GM04504 (cell line): Measurements from ENCODE around the gene PPP4R1.
"Not testable (repeated sequence)": the region's sequence is repeated elsewhere in the genome, so short reads cannot be mapped to it uniquely, and the experiment has no call there.

Experiments used
- DNase-seq: peaks from one replicate; pipeline ENCODE4 v3.0.0-alpha.2; 2012; ENCODE audit warnings: low read depth

Gene PPP4R1

DNA sequence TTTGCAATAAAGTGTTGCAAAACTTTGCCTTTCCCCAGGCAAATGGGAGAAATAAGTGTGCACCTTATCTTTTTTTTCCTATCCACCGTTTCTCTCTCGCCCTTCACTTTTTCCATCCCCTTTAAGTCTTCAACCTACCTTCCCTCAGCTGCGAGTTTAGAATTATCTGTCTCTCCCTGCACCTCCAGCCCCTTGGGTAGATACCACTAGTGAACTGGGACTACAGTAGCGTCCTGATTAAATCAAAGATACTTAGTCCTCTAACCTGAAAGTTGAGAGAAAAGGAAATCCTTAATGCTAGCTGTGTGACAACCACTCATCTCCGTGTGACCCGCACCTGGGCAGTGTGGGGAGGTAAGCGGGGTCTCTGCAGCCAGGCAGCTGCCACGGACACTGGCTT is 16.1 kb upstream of the PPP4R1 start:
- no peak for DNase-seq

DNA sequence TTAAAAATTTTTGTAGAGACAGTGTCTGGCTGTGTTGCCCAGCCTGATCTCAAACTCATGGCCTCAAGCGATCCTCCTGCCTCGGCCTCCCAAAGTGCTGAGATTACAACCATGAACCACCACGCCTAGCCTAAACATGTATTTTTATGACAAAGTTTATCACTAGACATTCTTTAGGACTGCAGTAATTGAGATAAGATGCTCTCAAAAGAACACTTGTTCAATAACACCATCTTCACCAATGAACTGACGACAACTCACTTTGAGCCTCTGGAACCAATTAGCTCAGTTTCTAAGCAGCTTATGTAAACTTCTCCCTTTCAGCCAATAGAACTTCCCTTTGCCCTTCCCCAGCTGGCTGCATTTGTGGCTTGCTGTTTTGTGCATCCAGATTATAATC is 15.3 kb upstream of the PPP4R1 start:
- DNase-seq, result no peak

DNA sequence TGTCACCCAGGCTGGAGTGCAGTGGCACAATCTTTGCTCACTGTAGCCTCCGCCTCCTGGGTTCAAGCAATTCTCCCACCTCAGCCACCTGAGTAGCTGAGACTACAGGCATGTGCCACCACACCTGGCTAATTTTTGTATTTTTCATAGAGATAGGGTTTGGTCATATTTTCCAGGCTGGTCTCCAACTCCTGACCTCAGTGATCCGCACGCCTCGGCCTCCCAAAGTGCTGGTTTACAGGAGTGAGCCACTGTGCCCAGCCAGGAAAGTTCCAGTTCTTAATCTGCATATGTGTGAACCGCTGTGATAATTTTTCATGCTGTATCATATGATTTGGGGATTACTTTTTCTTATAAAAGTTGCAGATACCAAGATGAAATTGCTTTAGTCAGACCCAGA is 14.6 kb upstream of the PPP4R1 start:
- DNase-seq, result no peak

DNA sequence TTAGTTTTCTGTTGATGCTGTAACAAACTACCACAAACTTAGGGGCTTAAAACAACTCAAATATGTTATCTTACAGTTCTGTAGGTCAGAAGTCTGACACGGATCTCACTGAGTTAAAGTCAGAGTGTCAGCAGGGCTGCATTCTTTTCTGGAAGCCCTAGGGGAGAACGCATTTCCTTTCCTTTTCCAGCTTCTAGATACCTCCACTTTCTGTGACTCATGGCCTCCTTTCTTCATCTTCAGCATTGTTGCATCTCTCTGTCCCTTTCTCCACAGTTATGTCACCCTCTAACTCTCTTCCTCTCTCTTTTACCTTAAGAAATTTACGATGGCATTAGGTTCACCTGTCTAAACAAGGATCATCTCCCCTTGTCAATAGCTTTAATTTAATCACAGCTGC is 13.3 kb upstream of the PPP4R1 start:
- DNase-seq, result no peak

DNA sequence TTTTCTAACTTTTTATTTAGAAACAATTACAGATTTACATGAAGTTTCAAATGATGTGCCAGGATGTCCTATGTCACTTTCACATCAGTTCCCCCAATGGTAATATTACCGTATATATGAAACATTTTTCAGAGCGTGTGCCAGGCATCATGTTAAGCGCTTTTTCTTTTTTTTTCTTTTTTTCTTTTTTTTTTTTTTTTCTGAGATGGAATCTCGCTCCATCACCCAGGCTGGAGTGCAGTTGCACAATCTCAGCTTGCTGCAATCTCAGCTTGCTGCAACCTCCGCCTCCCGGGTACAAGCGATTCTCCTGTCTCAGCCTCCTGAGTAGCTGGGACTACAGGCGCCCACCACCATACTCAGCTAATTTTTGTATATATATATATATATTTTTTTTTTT is 5.6 kb upstream of the PPP4R1 start:
- DNase-seq, result no peak

DNA sequence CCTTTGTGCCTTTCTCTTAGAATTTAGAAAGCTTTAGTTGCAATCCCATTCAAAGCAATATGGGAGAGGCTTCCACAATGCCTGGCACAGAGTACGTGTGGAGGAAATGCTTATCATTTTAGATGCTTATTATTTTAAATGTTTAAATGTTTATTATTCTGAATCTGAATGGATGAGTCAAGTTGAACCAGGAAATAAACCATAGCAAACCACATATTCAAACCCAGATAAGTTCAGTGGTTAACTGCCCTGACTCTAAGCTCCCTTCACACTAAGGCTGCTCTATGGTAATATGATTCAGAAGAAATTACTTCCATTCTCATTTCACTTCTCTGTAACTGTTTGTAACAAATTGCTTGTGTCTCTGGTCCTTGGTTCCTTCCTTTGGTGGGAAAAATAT is 5.2 kb upstream of the PPP4R1 start:
- no peak for DNase-seq

DNA sequence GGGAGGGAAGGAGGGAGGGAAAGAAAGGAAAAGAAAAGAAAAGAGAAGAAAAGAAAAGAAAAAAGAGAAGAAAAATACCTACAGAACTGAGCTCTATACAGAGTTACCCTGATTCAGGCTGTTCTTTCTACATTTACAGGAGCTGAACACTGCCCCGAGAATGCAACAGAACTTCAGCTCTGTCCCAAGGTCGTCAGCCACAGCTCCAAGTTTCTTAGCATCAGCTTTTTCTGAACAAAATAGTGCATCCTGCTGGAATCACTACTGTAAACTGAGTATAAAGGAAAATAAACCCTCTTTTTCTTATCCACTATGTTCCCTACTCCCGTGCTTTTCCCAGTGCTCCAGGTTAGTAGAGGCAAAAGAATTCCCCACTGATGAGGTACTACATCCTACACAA is 4.7 kb upstream of the PPP4R1 start:
- no peak for DNase-seq

DNA sequence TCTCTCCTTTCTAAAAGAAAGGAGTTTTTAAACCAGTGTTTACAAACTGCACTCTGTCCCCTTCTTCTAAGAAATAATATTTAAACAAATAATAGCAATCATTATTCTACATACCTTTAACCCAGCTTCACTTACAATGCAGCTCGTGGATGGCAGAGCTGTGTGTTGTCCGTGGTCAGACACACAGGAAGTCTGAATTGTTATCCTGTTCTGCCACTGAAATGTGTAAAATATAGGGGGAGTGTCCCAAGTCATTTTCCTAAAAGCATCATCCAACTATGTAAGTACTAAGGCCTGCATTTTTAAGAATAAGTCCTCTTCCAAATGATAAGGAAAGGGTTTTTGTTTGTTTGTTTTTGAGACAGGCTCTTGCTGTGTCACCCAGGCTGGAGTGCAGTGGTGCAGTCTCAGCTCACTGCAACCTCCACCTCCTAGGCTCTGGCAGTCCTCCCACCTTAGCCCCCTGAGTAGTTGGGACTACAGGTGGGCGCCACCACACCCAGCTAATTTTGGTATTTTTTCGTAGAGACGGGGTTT is 2.7 kb upstream of the PPP4R1 start:
- DNase-seq, result no peak

DNA sequence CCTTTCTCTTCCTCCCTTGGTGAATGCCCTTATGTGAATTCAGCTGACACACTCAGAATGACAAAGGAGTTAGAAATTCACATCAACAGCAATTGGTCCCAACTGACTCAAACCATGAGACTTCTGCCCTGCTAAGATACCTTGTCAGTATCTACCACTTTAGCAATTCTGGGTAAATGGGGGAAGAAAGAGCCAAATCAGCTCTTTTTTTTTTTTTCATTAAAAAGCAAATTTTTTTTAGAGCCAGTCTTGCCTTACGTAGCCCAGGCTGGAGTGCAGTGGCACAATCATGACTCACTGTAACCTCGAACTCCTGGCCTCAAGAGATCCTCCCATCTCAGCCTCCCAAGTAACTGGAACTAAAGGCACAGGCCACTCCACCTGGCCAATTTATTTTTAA is 1.7 kb upstream of the PPP4R1 start:
- DNase-seq, result no peak

DNA sequence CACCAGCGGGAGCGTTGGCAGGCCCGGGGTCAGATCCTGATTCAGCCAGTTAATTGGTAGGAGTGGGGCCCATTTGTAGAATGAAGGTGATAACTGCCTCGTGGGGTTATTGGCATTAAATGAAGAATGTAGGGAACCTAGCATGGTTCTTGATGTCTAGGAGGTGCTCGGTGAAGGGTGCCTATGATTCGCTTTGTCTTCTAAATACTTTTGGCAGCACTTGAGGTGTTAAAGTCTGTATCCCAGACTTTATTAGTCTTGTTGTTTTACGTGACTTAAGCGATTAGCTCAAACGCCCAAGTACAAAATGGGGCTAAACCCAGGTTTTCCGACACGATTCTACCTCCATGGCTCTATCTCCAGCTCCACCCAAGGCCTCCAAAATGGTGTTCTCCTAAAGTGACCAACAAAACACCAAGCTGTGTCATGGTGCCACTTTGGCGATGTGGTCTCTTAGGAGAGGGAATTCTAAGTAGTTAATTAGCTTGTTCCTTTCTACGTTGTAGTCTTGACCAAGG is 980 bp upstream of the PPP4R1 start:
- DNase-seq, result no peak

DNA sequence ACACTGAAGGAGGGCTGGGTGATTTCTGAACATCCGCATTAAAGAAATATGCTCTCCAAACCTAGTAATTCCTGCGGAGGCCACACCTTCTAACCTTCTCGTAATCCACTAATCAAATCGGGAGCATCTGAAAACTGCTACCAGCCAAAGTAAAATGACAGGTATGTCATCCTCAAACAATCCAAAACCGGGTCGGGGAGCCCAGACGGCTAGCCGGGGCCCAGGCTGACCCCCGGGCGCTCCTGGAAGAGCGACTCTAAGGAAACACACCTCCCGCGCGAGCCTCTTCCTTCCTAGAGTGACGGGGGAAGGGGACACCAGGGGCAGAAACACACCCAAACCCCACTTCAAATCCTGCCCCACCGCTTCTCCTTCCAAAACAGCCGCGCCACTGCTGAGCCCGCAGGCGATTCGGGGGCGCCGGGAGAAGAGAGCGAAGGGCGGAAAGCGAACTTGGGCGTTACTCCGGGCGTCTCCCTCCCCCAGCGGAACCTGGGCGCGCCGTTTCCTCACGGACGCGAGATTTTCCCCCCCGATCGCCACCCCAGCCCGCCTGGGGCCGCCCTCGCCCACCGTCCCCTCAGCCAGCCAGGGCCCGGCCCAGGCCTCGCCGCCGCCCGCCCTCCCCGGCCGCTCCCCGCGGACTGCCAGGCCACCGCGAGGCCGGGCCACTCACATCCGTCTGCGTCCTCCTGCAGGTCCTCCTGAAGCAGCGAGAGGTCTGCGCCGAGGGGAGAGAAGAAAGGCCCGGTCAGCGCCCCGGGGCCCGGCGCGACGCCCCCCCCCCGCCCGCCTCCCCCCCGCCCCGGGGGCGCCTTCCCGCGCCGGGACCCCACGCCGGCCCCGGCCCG is 584 bp downstream of the PPP4R1 start:
- DNase-seq, result no peak

DNA sequence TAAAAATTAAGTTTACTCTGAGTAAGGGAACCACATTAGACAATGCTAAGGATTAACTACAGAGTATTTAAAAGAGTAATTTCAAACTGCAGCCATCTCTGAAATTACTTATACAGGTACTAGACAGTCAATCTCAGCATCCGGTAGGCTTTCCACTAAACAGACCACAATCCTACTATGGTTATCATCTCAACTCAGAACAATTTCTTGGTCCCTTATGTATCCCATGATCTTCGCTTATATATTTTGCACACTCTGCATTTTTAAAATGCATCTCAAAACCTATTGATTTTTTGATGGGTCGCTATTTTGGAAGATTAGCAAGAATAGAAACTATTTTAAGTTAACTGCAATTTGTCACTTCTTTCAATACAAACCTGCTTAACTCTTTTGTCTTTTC is 1.4 kb downstream of the PPP4R1 start:
- DNase-seq, result no peak

DNA sequence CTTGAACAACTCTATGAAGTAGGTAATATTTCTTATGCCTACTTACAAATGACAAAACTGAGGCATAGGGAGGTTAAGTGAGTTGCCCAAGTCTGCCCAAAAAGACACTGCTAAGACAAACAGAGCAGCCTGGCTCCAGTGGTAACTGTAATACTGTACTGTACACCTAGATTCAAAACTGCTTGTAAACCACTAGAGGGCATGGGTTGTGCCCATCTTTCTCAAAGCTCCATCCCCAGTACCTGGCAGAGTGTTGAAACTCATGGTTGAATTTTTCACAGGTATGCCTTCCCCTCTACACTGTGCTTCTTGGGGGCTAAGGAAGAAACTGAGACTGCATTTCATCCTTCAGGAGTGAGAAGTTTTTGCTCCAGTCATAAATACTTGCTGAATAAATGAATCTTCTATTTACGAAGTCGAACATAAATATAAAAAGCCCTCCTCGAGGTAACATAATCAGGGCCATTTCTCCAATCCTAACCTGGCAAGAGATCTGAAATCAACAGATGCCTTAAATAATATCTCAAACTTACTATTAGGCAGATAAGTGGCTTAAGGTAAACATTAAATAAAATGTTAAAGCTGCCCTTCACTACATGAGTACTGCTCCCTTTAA is 2.0 kb downstream of the PPP4R1 start:
- no peak for DNase-seq

DNA sequence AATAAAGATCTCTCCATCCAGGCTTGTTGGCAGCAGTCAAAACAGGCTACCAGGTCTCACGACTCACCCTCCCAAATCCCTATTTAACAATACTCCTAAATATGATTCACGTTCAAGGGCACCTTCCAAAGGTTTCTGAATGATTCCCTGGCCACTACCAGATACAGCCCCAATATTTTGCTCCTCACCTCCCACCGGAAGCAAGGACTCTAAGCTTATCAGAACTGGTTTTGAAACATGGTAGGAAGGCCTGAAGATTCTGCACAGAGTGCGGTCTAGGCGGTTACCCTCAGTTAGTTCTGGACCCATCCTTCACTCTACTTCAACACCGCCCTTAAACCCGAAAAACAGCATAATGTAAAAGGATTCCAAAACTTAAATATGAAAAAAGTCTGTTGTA is 5.2 kb downstream of the PPP4R1 start:
- DNase-seq, result no peak

DNA sequence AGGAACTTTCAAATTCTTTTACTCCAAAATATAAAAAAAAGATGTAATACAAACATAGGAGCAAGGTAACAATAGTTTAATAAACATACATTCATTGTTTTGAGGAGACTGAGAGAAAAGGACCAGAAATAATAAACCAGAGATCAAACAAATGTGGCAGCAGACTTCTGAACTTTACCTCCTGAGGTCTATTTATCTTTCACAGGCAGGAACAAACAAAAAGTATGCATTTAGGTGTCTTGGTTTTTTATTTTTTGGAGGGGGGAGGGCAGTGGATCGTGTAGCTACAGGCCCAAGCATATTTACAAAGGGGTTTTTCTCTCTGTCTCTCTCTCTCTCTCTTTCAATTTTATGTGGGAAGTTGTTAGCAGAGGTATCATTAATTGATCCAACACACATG is 5.6 kb downstream of the PPP4R1 start:
- DNase-seq, result no peak

DNA sequence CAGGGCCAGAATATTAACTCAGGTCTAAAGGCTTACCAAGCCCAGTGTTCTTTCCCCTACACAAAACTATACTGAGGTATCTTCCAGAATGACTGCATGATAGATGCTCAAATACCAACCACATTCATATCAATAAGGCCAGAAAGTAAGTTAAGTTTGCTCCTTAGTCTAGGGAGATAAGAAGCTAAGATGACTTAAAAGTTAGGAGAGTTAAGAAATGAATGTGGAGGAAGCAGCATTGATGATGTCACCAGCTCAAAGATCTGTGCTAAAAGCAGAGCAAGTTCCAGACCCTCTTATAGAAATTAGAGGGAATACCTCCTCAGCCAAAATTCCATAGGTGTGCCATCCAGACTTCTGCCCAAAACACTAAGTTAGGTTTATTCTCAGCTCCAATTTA is 6.1 kb downstream of the PPP4R1 start:
- no peak for DNase-seq

DNA sequence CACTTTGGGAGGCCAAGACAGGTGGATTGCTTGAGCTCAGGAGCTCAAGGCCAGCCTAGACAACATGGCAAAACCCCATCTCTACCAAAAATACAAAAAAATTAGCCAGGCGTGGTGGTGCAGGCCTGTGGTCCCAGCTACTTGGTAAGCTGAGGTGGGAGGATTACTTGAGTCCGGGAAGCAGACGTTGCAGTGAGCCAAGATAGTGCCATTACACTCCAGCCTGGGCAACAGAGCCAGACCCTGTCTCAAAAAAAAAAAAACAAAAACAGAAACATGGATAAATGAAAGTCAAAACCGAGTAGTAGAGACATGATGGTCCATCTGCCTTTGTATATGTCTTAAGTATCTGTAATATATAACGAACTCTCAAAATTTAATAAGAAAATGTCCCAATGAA is 7.2 kb downstream of the PPP4R1 start:
- DNase-seq, result not testable (repeated sequence)

DNA sequence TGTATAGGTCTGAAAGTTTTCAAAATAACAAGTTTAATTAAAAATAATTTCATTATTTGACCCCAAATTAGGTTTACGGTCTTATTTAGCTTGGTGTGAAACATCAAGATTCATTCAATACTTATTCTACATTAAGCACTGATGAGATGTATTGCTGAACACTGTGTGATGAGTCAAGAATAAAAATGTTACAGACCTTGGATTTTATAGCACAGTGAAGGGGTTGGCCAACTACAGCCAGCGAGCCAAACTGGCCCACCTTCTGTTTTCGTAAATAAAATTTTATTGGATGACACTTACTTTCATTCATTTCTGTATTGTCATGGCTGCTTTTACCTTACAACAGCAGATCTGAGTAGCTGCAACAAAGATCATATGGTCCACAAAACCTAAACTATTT is 8.3 kb downstream of the PPP4R1 start:
- DNase-seq, result no peak

DNA sequence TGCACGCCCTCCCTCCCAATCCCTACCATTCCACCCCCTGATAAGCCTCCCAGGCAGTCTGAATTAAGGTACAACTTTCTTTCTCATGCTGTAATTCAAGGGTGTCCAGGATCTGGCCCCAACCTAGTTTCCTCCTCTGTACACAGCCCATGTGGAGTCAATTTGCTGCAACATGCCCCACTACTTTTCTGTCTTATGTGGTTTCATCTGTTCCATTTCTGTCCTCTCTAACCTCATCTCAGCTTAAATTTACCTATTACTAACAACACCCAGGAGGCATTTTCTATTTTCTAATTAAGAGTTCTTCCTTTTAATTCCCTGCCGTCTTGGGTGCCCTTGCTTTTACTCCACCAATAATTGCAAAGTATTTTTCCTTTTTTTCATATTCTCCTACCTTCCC is 10.0 kb downstream of the PPP4R1 start:
- no peak for DNase-seq

DNA sequence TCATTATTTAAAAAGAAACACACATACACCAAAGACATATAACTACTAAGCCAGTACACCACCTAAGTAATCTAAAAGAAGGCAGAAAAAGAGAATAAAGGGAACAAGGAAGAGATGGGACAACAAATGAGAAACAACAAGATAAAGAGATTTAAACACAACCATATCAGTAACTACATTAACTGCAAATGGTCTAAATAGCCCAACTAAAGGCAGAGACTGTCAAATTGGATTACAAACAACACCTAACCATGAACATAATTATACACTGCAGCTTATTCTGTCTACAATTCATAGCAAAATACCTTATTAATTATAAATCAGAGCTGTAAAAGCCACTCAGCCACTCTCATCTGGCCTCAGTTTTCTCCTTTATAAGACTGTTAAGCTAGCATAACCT is 15.0 kb downstream of the PPP4R1 start:
- DNase-seq, result no peak

DNA sequence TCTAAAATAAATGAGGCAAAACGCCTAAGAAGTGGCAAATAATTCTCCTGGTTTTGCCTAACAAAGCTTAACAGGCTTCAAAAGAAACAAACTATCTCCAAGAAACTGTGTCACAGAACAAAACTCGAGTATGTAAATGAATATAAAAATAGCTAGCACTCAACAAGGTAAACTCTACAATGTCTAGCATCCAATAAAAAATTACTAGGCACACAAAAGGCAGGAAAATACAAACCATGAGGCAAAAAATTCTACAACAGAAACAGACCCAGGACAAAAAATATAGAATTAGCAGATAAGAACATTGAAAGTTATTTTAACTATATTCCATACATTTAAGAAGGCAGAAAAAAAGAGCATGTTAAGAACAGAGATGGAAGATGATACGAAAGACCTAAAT is 16.8 kb downstream of the PPP4R1 start:
- no peak for DNase-seq

DNA sequence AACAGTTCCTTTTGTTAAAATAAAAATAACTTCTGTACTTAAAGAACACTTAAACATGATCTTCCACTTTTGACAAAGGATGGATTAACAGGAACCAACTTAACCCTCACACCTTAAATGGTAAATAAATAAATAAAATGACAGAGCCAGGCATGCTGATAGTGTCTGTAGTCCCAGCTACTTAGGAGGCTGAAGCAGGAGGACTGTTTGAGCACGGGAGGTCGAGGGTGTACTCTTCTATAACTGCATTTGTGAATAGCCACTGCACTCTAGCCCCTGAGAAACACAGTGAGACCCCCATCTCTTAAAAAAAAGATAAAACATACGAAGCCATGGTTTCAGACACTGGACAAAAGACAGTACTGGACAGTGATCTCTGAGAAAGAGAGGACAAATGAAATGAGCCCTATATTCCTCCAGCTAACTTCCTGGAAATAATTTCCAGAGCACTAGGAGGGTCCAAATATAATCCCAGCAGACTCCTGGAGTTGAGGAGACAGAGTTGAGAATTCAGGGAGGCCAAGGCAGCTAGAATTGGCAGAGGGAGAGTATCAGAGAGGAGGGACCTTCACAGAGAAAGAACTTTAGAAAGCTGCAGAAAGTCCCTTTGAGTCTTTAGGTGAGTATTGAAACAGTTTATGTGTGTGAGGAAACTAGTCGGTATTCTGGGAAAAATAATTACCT is 17.4 kb downstream of the PPP4R1 start:
- DNase-seq, result no peak

DNA sequence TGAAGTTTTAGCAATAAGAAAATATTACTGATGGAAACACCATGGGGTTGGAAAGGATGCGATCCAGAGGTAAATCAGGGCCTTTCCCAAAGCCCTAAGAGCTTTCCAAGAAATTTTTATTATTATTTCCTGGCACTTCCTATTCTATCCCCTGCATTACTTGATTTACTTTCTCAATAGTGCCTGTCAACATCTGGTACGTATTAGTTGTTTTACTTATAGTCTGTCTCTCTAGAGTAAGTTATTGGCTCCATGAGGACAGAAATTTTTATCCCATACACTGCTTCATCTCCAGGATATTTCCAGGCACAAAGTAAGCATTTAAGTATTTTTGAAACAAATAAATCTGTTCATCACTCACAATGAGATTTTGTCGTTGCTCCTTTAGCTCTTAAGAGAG is 18.1 kb downstream of the PPP4R1 start:
- no peak for DNase-seq
